ENCODE data around the gene RAB30. TPM values are rescaled to one million over a fixed set of nuclear protein-coding genes. Genes with fewer than 3 reads are reported as not detected.

RAB30 gene
- total RNA-seq, 3 donors from 2014 or later, result 20.3 to 26.6 (median 24.2) TPM

GRCh38 chr11:83068568-83068967, 3.1 kb downstream of the RAB30 start:
- H3K27ac ChIP-seq, result peak overlapping the region in 1 of 2 donors; percentile 1
- no peaks in the 10 kb centered on the region for H3K27me3 ChIP-seq
- peaks cover 0 to 3% of the 10 kb centered on the region in 2 donors for H3K4me1 ChIP-seq
- no peaks in the 10 kb centered on the region for H3K9me3 ChIP-seq
- intact Hi-C loops (cut with DNase I; ENCODE audit: low total_unique reads), result no loop called here
- no peaks in the 10 kb centered on the region for H3K36me3 ChIP-seq
- no peak overlapping the region for H3K4me3 ChIP-seq
- DNase-seq (ENCODE audit: low spot score in 2 of 2), result no peak
- TF ChIP-seq, protein P1, sequence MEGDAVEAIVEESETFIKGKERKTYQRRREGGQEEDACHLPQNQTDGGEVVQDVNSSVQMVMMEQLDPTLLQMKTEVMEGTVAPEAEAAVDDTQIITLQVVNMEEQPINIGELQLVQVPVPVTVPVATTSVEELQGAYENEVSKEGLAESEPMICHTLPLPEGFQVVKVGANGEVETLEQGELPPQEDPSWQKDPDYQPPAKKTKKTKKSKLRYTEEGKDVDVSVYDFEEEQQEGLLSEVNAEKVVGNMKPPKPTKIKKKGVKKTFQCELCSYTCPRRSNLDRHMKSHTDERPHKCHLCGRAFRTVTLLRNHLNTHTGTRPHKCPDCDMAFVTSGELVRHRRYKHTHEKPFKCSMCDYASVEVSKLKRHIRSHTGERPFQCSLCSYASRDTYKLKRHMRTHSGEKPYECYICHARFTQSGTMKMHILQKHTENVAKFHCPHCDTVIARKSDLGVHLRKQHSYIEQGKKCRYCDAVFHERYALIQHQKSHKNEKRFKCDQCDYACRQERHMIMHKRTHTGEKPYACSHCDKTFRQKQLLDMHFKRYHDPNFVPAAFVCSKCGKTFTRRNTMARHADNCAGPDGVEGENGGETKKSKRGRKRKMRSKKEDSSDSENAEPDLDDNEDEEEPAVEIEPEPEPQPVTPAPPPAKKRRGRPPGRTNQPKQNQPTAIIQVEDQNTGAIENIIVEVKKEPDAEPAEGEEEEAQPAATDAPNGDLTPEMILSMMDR (IDR thresholded peaks at IDR 0.05), result no peak
- TF ChIP-seq POLR2AphosphoS5 (IDR thresholded peaks at IDR 0.05) (no peak), POLR2A (IDR thresholded peaks at IDR 0.05) (no peak)

DNA sequence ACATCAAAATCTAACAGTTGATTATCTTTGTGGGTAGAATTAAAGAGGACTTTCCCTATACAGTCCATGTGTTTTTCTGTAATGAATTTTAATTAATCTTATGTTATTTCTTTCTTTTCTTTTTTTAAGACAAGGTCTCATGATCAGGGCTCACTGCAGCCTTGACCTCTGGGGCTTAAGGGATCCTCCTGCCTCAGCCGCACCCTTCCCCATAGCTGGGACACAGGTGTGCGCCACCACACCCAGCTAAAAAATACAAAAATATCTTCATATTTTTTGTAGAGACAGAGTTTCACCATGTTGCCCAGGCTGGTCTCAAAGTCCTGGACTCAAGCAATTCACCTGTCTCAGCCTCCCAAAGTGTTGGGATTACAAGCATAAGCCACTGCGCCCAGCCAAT, 7.7 kb downstream of the RAB30 start:
- no peak for DNase-seq (ENCODE audit: low spot score in 2 of 2)
- no peaks in the 10 kb centered on the region for H3K4me1 ChIP-seq
- H3K27me3 ChIP-seq, result no peaks in the 10 kb centered on the region
- no peaks in the 10 kb centered on the region for H3K9me3 ChIP-seq
- H3K36me3 ChIP-seq, result no peaks in the 10 kb centered on the region
- no peak overlapping the region for H3K4me3 ChIP-seq
- no peak overlapping the region for H3K27ac ChIP-seq
- intact Hi-C loops (cut with DNase I; ENCODE audit: low total_unique reads), result no loop called here
- no peak for TF ChIP-seq POLR2AphosphoS5 (IDR thresholded peaks at IDR 0.05)
- no peak for TF ChIP-seq POLR2A (IDR thresholded peaks at IDR 0.05)
- TF ChIP-seq, protein P1 (IDR thresholded peaks at IDR 0.05), result no peak

DNA sequence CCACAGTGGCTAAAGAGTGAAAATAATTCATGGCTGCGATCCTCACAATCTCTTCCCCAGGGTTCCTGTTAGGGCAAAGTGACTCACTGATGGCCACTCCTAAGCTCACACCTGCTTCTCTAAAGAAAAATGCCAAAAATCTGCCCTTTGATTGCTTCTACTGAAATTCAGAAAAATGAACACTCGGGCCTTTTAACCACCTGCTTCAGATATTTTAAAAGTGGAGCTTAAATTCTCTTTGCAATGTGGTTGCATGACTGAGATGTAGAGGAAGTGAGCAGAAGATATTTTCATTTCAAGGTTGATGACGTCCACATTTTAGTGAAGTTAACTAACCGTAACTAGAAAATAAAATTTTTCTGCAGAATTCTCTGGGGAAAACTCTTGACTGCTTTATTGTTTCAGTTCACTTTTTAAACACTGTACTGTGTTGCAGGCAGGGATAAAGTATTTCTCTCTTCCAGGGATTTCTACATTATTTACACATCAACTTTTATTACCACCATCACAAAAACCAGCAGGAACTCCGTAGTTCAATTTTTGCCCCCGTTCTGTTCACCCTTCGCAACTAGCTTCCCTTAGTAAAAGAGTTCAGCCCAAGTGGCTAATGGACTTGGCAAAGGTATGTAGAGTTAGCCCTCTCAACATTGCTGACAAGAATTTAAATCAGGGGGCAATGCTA, 8.5 kb downstream of the RAB30 start:
- Histone ChIP-seq H3K27ac (peak overlapping the region in 1 of 2 donors; percentile 48), H3K4me3 (peak overlapping the region in 1 of 3 donors; percentile 45), H3K4me1 (no peaks in the 10 kb centered on the region), H3K9me3 (no peaks in the 10 kb centered on the region), H3K27me3 (no peaks in the 10 kb centered on the region), H3K36me3 (no peaks in the 10 kb centered on the region)
- TF ChIP-seq POLR2A (IDR thresholded peaks at IDR 0.05) (no peak), POLR2AphosphoS5 (IDR thresholded peaks at IDR 0.05) (no peak)
- TF ChIP-seq, protein P1 (IDR thresholded peaks at IDR 0.05), result no peak
- DNase-seq (ENCODE audit: low spot score in 2 of 2), result no peak
- intact Hi-C loops (cut with DNase I; ENCODE audit: low total_unique reads), result no loop called here

DNA sequence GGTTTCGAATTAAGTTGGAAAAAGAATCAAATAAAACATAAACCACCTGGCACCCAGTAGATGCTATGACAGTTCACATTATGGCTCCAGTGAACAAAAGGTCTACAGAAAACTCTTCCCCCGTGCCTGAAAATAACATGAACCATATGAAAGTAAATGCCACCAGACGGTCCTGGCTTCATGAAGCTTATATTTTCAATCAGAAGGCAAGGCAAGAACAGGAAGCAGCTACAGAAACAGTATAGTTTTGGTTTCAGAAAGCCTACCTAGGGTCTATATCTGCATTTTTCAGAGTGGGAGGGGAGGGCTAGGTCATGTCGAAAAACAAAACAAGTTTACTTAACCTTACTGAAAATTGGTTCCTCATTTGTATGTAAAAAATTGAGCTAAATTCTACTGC, 9.8 kb downstream of the RAB30 start:
- Histone ChIP-seq H3K27ac (no peak overlapping the region), H3K4me3 (no peak overlapping the region), H3K36me3 (no peaks in the 10 kb centered on the region), H3K27me3 (no peaks in the 10 kb centered on the region), H3K4me1 (no peaks in the 10 kb centered on the region), H3K9me3 (no peaks in the 10 kb centered on the region)
- TF ChIP-seq POLR2AphosphoS5 (IDR thresholded peaks at IDR 0.05), result no peak
- TF ChIP-seq POLR2A (IDR thresholded peaks at IDR 0.05), result no peak
- TF ChIP-seq, protein P1 (IDR thresholded peaks at IDR 0.05), result no peak
- no peak for DNase-seq (ENCODE audit: low spot score in 2 of 2)
- intact Hi-C loops (cut with DNase I; ENCODE audit: low total_unique reads), result no loop called here

GRCh38 chr11:83060965-83061364, 10.7 kb downstream of the RAB30 start:
- no peak overlapping the region for H3K27ac ChIP-seq
- H3K36me3 ChIP-seq, result no peaks in the 10 kb centered on the region
- H3K9me3 ChIP-seq, result no peaks in the 10 kb centered on the region
- no peak for TF ChIP-seq POLR2AphosphoS5 (IDR thresholded peaks at IDR 0.05)
- no peak for TF ChIP-seq POLR2A (IDR thresholded peaks at IDR 0.05)
- TF ChIP-seq, protein P1 (IDR thresholded peaks at IDR 0.05), result no peak
- no peak overlapping the region for H3K4me3 ChIP-seq
- DNase-seq (ENCODE audit: low spot score in 2 of 2), result no peak
- no peaks in the 10 kb centered on the region for H3K4me1 ChIP-seq
- intact Hi-C loops (cut with DNase I; ENCODE audit: low total_unique reads), result no loop called here
- H3K27me3 ChIP-seq, result no peaks in the 10 kb centered on the region
